ENCODE data around the gene HYOU1.

The HYOU1 gene

GRCh38 chr11:119095066-119095880 is 38.3 kb upstream of the HYOU1 start:
- Histone ChIP-seq H3K9ac (ENCODE audit: low read depth, low read length, poor library complexity) (peak overlapping the region; percentile 99), H3K14ac (ENCODE audit: low read length) (peak overlapping the region; percentile 21), H3K23ac (ENCODE audit: low read depth, low read length, poor library complexity) (peak overlapping the region; percentile 100), H3K4ac (ENCODE audit: low read length) (no peak overlapping the region), H2BK5ac (ENCODE audit: low read length) (peak overlapping the region; percentile 76), H3K9me3 (replicated peaks in 1 of 2; ENCODE audit: control insufficient read depth in 2 of 2, insufficient read depth in 1 of 2, low read depth in 1 of 2, low read length in 2 of 2) (no peaks in the 10 kb centered on the region), H4K8ac (ENCODE audit: low read depth, low read length) (no peak overlapping the region), H2AFZ (ENCODE audit: low read length) (peak overlapping the region; percentile 15), H3K18ac (ENCODE audit: low read length) (peak overlapping the region; percentile 98), H3K4me2 (ENCODE audit: insufficient read depth, low read length, poor library complexity, severe bottlenecking) (peak overlapping the region; percentile 69), H4K91ac (ENCODE audit: low read depth, low read length, poor library complexity) (no peak overlapping the region), H2AK5ac (ENCODE audit: low read depth, low read length) (peak overlapping the region; percentile 73), H2BK12ac (ENCODE audit: low read length) (no peak overlapping the region), H3K27me3 (ENCODE audit: control insufficient read depth in 3 of 3, insufficient read depth in 3 of 3, low read depth in 1 of 3, low read length in 3 of 3) (no peaks in the 10 kb centered on the region), H2BK120ac (ENCODE audit: low read depth, low read length) (no peak overlapping the region), H3K79me1 (ENCODE audit: low read depth, low read length) (peaks cover 10% of the 10 kb centered on the region), H2BK15ac (ENCODE audit: low read length) (no peak overlapping the region), H3K4me1 (ENCODE audit: control insufficient read depth in 2 of 2, insufficient read depth in 1 of 2, low read depth in 1 of 2, low read length in 2 of 2) (peaks cover 15 to 22% of the 10 kb centered on the region in 2 donors), H3K27ac (replicated peaks; ENCODE audit: low read length) (peak overlapping the region; percentile 71), H3K36me3 (replicated peaks in 1 of 2; ENCODE audit: control insufficient read depth in 2 of 2, insufficient read depth in 2 of 2, low read length in 2 of 2) (peaks cover 41 to 67% of the 10 kb centered on the region in 2 donors), H3K4me3 (ENCODE audit: low read length in 2 of 2) (peak overlapping the region; percentile 94 to 100)
- peak; percentile 100 for DNase-seq (ENCODE audit: low spot score)
- WGBS, 2 donors (ENCODE audit: extremely low coverage in 2 of 2, insufficient read length in 2 of 2, insufficient replicate concordance in 1 of 2), result no CpG with 5 or more reads among the region's 79 CpGs

GRCh38 chr11:119094816-119095065 is 37.7 kb upstream of the HYOU1 start:
- Histone ChIP-seq H2BK12ac (ENCODE audit: low read length) (no peak overlapping the region), H3K4me3 (ENCODE audit: low read length in 2 of 2) (peak overlapping the region; percentile 94 to 100), H2AK5ac (ENCODE audit: low read depth, low read length) (peak overlapping the region; percentile 83), H3K18ac (ENCODE audit: low read length) (peak overlapping the region; percentile 98), H3K4ac (ENCODE audit: low read length) (no peak overlapping the region), H4K91ac (ENCODE audit: low read depth, low read length, poor library complexity) (no peak overlapping the region), H3K79me1 (ENCODE audit: low read depth, low read length) (peaks cover 10% of the 10 kb centered on the region), H3K14ac (ENCODE audit: low read length) (no peak overlapping the region), H2AFZ (ENCODE audit: low read length) (peak overlapping the region; percentile 15), H3K4me2 (ENCODE audit: insufficient read depth, low read length, poor library complexity, severe bottlenecking) (peak overlapping the region; percentile 69), H4K8ac (ENCODE audit: low read depth, low read length) (no peak overlapping the region), H3K23ac (ENCODE audit: low read depth, low read length, poor library complexity) (peak overlapping the region; percentile 100), H3K9me3 (replicated peaks in 1 of 2; ENCODE audit: control insufficient read depth in 2 of 2, insufficient read depth in 1 of 2, low read depth in 1 of 2, low read length in 2 of 2) (no peaks in the 10 kb centered on the region), H3K4me1 (ENCODE audit: control insufficient read depth in 2 of 2, insufficient read depth in 1 of 2, low read depth in 1 of 2, low read length in 2 of 2) (peaks cover 15 to 19% of the 10 kb centered on the region in 2 donors), H3K27ac (replicated peaks; ENCODE audit: low read length) (peak overlapping the region; percentile 71), H3K36me3 (replicated peaks in 1 of 2; ENCODE audit: control insufficient read depth in 2 of 2, insufficient read depth in 2 of 2, low read length in 2 of 2) (peaks cover 41 to 67% of the 10 kb centered on the region in 2 donors), H2BK15ac (ENCODE audit: low read length) (no peak overlapping the region), H3K27me3 (ENCODE audit: control insufficient read depth in 3 of 3, insufficient read depth in 3 of 3, low read depth in 1 of 3, low read length in 3 of 3) (no peaks in the 10 kb centered on the region), H2BK5ac (ENCODE audit: low read length) (peak overlapping the region; percentile 82), H2BK120ac (ENCODE audit: low read depth, low read length) (no peak overlapping the region), H3K9ac (ENCODE audit: low read depth, low read length, poor library complexity) (peak overlapping the region; percentile 99)
- DNase-seq (ENCODE audit: low spot score), result peak; percentile 70
- no CpG with 5 or more reads among the region's 19 CpGs for WGBS, 2 donors (ENCODE audit: extremely low coverage in 2 of 2, insufficient read length in 2 of 2, insufficient replicate concordance in 1 of 2)

- Histone ChIP-seq H3K4me1 (ENCODE audit: control insufficient read depth in 2 of 2, insufficient read depth in 1 of 2, low read depth in 1 of 2, low read length in 2 of 2) (peaks cover 15 to 19% of the 10 kb centered on the region in 2 donors), H3K27ac (replicated peaks; ENCODE audit: low read length) (peak overlapping the region; percentile 10), H3K4ac (ENCODE audit: low read length) (no peak overlapping the region), H2BK15ac (ENCODE audit: low read length) (no peak overlapping the region), H4K8ac (ENCODE audit: low read depth, low read length) (no peak overlapping the region), H3K23ac (ENCODE audit: low read depth, low read length, poor library complexity) (peak overlapping the region; percentile 100), H2AFZ (ENCODE audit: low read length) (no peak overlapping the region), H3K27me3 (ENCODE audit: control insufficient read depth in 3 of 3, insufficient read depth in 3 of 3, low read depth in 1 of 3, low read length in 3 of 3) (no peaks in the 10 kb centered on the region), H3K14ac (ENCODE audit: low read length) (peak overlapping the region; percentile 65), H3K18ac (ENCODE audit: low read length) (peak overlapping the region; percentile 98), H3K36me3 (replicated peaks in 1 of 2; ENCODE audit: control insufficient read depth in 2 of 2, insufficient read depth in 2 of 2, low read length in 2 of 2) (peaks cover 44 to 72% of the 10 kb centered on the region in 2 donors), H2BK120ac (ENCODE audit: low read depth, low read length) (no peak overlapping the region), H3K79me1 (ENCODE audit: low read depth, low read length) (peaks cover 10% of the 10 kb centered on the region), H2BK12ac (ENCODE audit: low read length) (no peak overlapping the region), H3K4me2 (ENCODE audit: insufficient read depth, low read length, poor library complexity, severe bottlenecking) (peak overlapping the region; percentile 69), H3K9me3 (replicated peaks in 1 of 2; ENCODE audit: control insufficient read depth in 2 of 2, insufficient read depth in 1 of 2, low read depth in 1 of 2, low read length in 2 of 2) (no peaks in the 10 kb centered on the region), H3K4me3 (ENCODE audit: low read length in 2 of 2) (peak overlapping the region; percentile 94 to 100), H3K9ac (ENCODE audit: low read depth, low read length, poor library complexity) (peak overlapping the region; percentile 99), H4K91ac (ENCODE audit: low read depth, low read length, poor library complexity) (no peak overlapping the region), H2AK5ac (ENCODE audit: low read depth, low read length) (peak overlapping the region; percentile 83), H2BK5ac (ENCODE audit: low read length) (peak overlapping the region; percentile 82)
- WGBS, 2 donors (ENCODE audit: extremely low coverage in 2 of 2, insufficient read length in 2 of 2, insufficient replicate concordance in 1 of 2), result no CpG with 5 or more reads among the region's 81 CpGs
- DNase-seq (ENCODE audit: low spot score), result no peak
These were observed 37.2 kb upstream of the HYOU1 start for GRCh38 chr11:119093942-119094815.

Data from neuronal stem cell (in vitro differentiated cells).